ENCODE measurements around the gene RAD9A.
"Not testable (repeated sequence)": the region's sequence is repeated elsewhere in the genome, so short reads cannot be mapped to it uniquely, and the experiment has no call there.

RAD9A gene

GRCh38 chr11:67400942-67401494, 9.2 kb downstream of the RAD9A start:
- peak overlapping the region; percentile 88 for H3K9ac ChIP-seq (ENCODE audit: insufficient read length)
- no peak for TF ChIP-seq FOXP2 (optimal IDR thresholded peaks at IDR 0.05; ENCODE audit: control extremely low read depth, extremely low read length, insufficient read depth)
- TF ChIP-seq EZH2 (IDR thresholded peaks at IDR 0.05), result no peak
- TF ChIP-seq POLR2AphosphoS5 (IDR thresholded peaks at IDR 0.05; ENCODE audit: borderline replicate concordance, low read depth, low read length), result no peak
- peaks cover 38% of the 10 kb centered on the region for H3K36me3 ChIP-seq (ENCODE audit: insufficient read depth, low read length)
- no peak for DNase-seq (ENCODE audit: low read depth, low spot score)
- no peak overlapping the region; the same call in 1 of the 2 replicates for H3K27ac ChIP-seq
- peak overlapping the region; percentile 83 for H3K4me3 ChIP-seq
- H3K9me3 ChIP-seq (ENCODE audit: low read depth, low read length), result no peaks in the 10 kb centered on the region

GRCh38 chr11:67401495-67402191, 9.9 kb downstream of the RAD9A start, which contains the start of gene PPP1CA:
Gene PPP1CA (minus strand): TSS chr11:67401858. CDS start chr11:67401782, 76 bp downstream.
- Histone ChIP-seq H3K9me3 (ENCODE audit: low read depth, low read length) (no peaks in the 10 kb centered on the region), H3K36me3 (ENCODE audit: insufficient read depth, low read length) (peaks cover 32% of the 10 kb centered on the region), H3K4me3 (peak within 1 kb of the TSS; percentile 83), H3K9ac (ENCODE audit: insufficient read length) (peak within 1 kb of the TSS; percentile 88), H3K27ac (peak within 1 kb of the TSS; percentile 94)
- no peak for DNase-seq (ENCODE audit: low read depth, low spot score)
- TF ChIP-seq FOXP2 (optimal IDR thresholded peaks at IDR 0.05; ENCODE audit: control extremely low read depth, extremely low read length, insufficient read depth), result no peak
- TF ChIP-seq POLR2AphosphoS5 (IDR thresholded peaks at IDR 0.05; ENCODE audit: borderline replicate concordance, low read depth, low read length), result peak; percentile 72; the same call in 1 of the 2 replicates

- Histone ChIP-seq H3K36me3 (ENCODE audit: insufficient read depth, low read length) (peaks cover 26% of the 10 kb centered on the region), H3K9ac (ENCODE audit: insufficient read length) (peak overlapping the region; percentile 66), H3K27ac (peak overlapping the region; percentile 94), H3K4me3 (peak overlapping the region; percentile 72)
- not testable (repeated sequence) for DNase-seq (ENCODE audit: low read depth, low spot score); H3K9me3 ChIP-seq (ENCODE audit: low read depth, low read length)
Observed at GRCh38 chr11:67402192-67402839, 10.5 kb downstream of the RAD9A start.

GRCh38 chr11:67403085-67403484, 11.3 kb downstream of the RAD9A start:
- not testable (repeated sequence) for H3K27ac ChIP-seq, H3K4me3 ChIP-seq

GRCh38 chr11:67404515-67405195, 12.9 kb downstream of the RAD9A start:
- Histone ChIP-seq H3K27ac (no peak overlapping the region), H3K4me3 (no peak overlapping the region), H3K9me3 (ENCODE audit: low read depth, low read length) (no peaks in the 10 kb centered on the region), H3K36me3 (ENCODE audit: insufficient read depth, low read length) (peaks cover 3% of the 10 kb centered on the region; the same call in 1 of the 2 replicates), H3K9ac (ENCODE audit: insufficient read length) (no peak overlapping the region)
- no peak for DNase-seq (ENCODE audit: low read depth, low spot score)
- TF ChIP-seq FOXP2 (optimal IDR thresholded peaks at IDR 0.05; ENCODE audit: control extremely low read depth, extremely low read length, insufficient read depth), result no peak
- TF ChIP-seq POLR2AphosphoS5 (IDR thresholded peaks at IDR 0.05; ENCODE audit: borderline replicate concordance, low read depth, low read length), result no peak
- no peak for TF ChIP-seq EZH2 (IDR thresholded peaks at IDR 0.05)

More at GRCh38 chr11:67403085-67403484, 11.3 kb downstream of the RAD9A start:
- DNase-seq (ENCODE audit: low read depth, low spot score); H3K9me3 ChIP-seq (ENCODE audit: low read depth, low read length); H3K9ac ChIP-seq (ENCODE audit: insufficient read length): not testable (repeated sequence)
- H3K36me3 ChIP-seq (ENCODE audit: insufficient read depth, low read length), result peaks cover 18% of the 10 kb centered on the region; the same call in 1 of the 2 replicates

GRCh38 chr11:67405196-67405567, 13.4 kb downstream of the RAD9A start:
- Histone ChIP-seq H3K9me3 (ENCODE audit: low read depth, low read length) (no peaks in the 10 kb centered on the region), H3K27ac (no peak overlapping the region), H3K9ac (ENCODE audit: insufficient read length) (no peak overlapping the region), H3K4me3 (no peak overlapping the region), H3K36me3 (ENCODE audit: insufficient read depth, low read length) (peaks cover 1% of the 10 kb centered on the region; the same call in 1 of the 2 replicates)
- TF ChIP-seq POLR2AphosphoS5 (IDR thresholded peaks at IDR 0.05; ENCODE audit: borderline replicate concordance, low read depth, low read length) (no peak), EZH2 (IDR thresholded peaks at IDR 0.05) (no peak), FOXP2 (optimal IDR thresholded peaks at IDR 0.05; ENCODE audit: control extremely low read depth, extremely low read length, insufficient read depth) (no peak)
- no peak for DNase-seq (ENCODE audit: low read depth, low spot score)

- no peak for TF ChIP-seq FOXP2 (optimal IDR thresholded peaks at IDR 0.05; ENCODE audit: control extremely low read depth, extremely low read length, insufficient read depth)
- TF ChIP-seq POLR2AphosphoS5 (IDR thresholded peaks at IDR 0.05; ENCODE audit: borderline replicate concordance, low read depth, low read length), result no peak
- TF ChIP-seq EZH2 (IDR thresholded peaks at IDR 0.05), result no peak
- H3K36me3 ChIP-seq (ENCODE audit: insufficient read depth, low read length), result no peaks in the 10 kb centered on the region
- no peak overlapping the region for H3K9ac ChIP-seq (ENCODE audit: insufficient read length)
- H3K4me3 ChIP-seq, result no peak overlapping the region
- no peak for DNase-seq (ENCODE audit: low read depth, low spot score)
- H3K9me3 ChIP-seq (ENCODE audit: low read depth, low read length), result no peaks in the 10 kb centered on the region
- H3K27ac ChIP-seq, result no peak overlapping the region
Observed at GRCh38 chr11:67405688-67406339, 14.0 kb downstream of the RAD9A start.

- Histone ChIP-seq H3K36me3 (ENCODE audit: insufficient read depth, low read length) (no peaks in the 10 kb centered on the region), H3K9me3 (ENCODE audit: low read depth, low read length) (no peaks in the 10 kb centered on the region), H3K4me3 (no peak overlapping the region), H3K27ac (no peak overlapping the region), H3K9ac (ENCODE audit: insufficient read length) (no peak overlapping the region)
- TF ChIP-seq EZH2 (IDR thresholded peaks at IDR 0.05) (no peak), POLR2AphosphoS5 (IDR thresholded peaks at IDR 0.05; ENCODE audit: borderline replicate concordance, low read depth, low read length) (no peak), FOXP2 (optimal IDR thresholded peaks at IDR 0.05; ENCODE audit: control extremely low read depth, extremely low read length, insufficient read depth) (no peak)
- DNase-seq (ENCODE audit: low read depth, low spot score), result no peak
Observed at GRCh38 chr11:67406420-67406968, 14.7 kb downstream of the RAD9A start.
